Fibroblast of lung (primary cell): ENCODE results near the gene ATG7. TPM values are rescaled to one million over a fixed set of nuclear protein-coding genes. Genes with fewer than 3 reads are reported as not detected.

Experiments
- DNase-seq, 2 donors: peaks; one replicate each; pipeline versions ENCODE4 v3.0.0 to v3.0.0-alpha.2; 2010; ENCODE audit warnings: low read depth in 2 of 2
- H2AFZ ChIP-seq: 2 replicates; pipeline ENCODE4 v1.5.1; 2012; ENCODE audit warnings: low read length, control low read depth, inconsistent platforms
- H3K27ac ChIP-seq: 2 replicates; pipeline ENCODE4 v1.5.1; 2011; ENCODE audit warnings: low read length, control low read depth; ENCODE audit not compliant: insufficient read depth
- H3K27me3 ChIP-seq: 2 replicates; pipeline ENCODE4 v1.5.1; 2011; ENCODE audit warnings: mild to moderate bottlenecking, low read length; ENCODE audit not compliant: control insufficient read depth, insufficient read depth
- H3K36me3 ChIP-seq: 2 replicates; pipeline ENCODE4 v1.5.1; 2011; ENCODE audit warnings: low read length; ENCODE audit not compliant: control insufficient read depth, insufficient read depth
- H3K4me1 ChIP-seq: 2 replicates; pipeline ENCODE4 v1.5.1; 2011; ENCODE audit warnings: low read length; ENCODE audit not compliant: control insufficient read depth, insufficient read depth; ENCODE audit errors: extremely low read depth
- H3K4me2 ChIP-seq: 2 replicates; pipeline ENCODE4 v1.5.1; 2011; ENCODE audit warnings: low read length, control low read depth; ENCODE audit not compliant: insufficient read depth; ENCODE audit errors: extremely low read depth
- H3K4me3 ChIP-seq, 4 experiments: fragments of 200-600 bp in 1 of 4; sonication (generic) in 1 of 4; replicated peaks in 1 of 4; 2 replicates each; pipeline ENCODE4 v1.5.1; 2011 to 2016; ENCODE audit warnings: low read length in 4 of 4, low read depth in 3 of 4, mild to moderate bottlenecking in 3 of 4, control low read depth in 2 of 4, inconsistent platforms in 1 of 4, mixed read lengths in 1 of 4; ENCODE audit not compliant: insufficient read depth in 1 of 4; ENCODE audit errors: control extremely low read depth in 1 of 4
- H3K79me2 ChIP-seq: 2 replicates; pipeline ENCODE4 v1.5.1; 2012; ENCODE audit warnings: mild to moderate bottlenecking, low read length, inconsistent platforms; ENCODE audit not compliant: control insufficient read depth, insufficient read depth
- H3K9ac ChIP-seq: 2 replicates; pipeline ENCODE4 v1.5.1; 2011; ENCODE audit warnings: mild to moderate bottlenecking, low read length, control low read depth; ENCODE audit not compliant: insufficient read depth
- H3K9me3 ChIP-seq: 2 replicates; pipeline ENCODE4 v1.5.1; 2012; ENCODE audit warnings: low read depth, low read length; ENCODE audit not compliant: control insufficient read depth, insufficient read depth
- H4K20me1 ChIP-seq: 2 replicates; pipeline ENCODE4 v1.5.1; 2011; ENCODE audit warnings: low read length; ENCODE audit not compliant: control insufficient read depth, insufficient read depth; ENCODE audit errors: extremely low read depth
- CTCF ChIP-seq, 2 donors: IDR thresholded peaks in 1 of 2; conservative IDR thresholded peaks in 1 of 2; 1 replicate in 1 of 2; 2 replicates in 1 of 2; pipeline ENCODE4 v1.5.1; 2011 to 2012; ENCODE audit warnings: low read length in 2 of 2, control low read depth in 1 of 2, inconsistent platforms in 1 of 2, low read depth in 1 of 2, mild to moderate bottlenecking in 1 of 2
- EZH2 ChIP-seq: IDR thresholded peaks from 2 replicates; pipeline ENCODE4 v1.5.1; 2012; ENCODE audit warnings: low read length, control low read depth, mild to moderate bottlenecking; ENCODE audit errors: missing control alignments
- polyA plus RNA-seq, 2 donors: library from polyadenylated mRNA; depleted of rRNA in 1 of 2; stranded (reverse) in 1 of 2; unstranded in 1 of 2; fragments of >200 nt; gene quantifications; 2 replicates each; pipeline ENCODE4 v1.2.1, GENCODE V29; 2011 to 2012; ENCODE audit warnings: missing spikeins in 1 of 2
- total RNA-seq: library from RNA; depleted of rRNA; stranded (reverse); fragments of >200 nt; gene quantifications from 2 replicates; pipeline ENCODE4 v1.2.1, GENCODE V29; 2014

Gene ATG7
- total and polyA plus RNA-seq, 2 donors (not counting 1 experiment from before 2014, with no cell fraction given), result 50.8 to 56.5 TPM

GRCh38 chr3:11551036-11551435 lies 278.8 kb downstream of the ATG7 start:
- no peak overlapping the region for H3K9ac ChIP-seq
- H3K4me3 ChIP-seq, result no peak overlapping the region
- no peaks in the 10 kb centered on the region for H3K4me1 ChIP-seq
- TF ChIP-seq EZH2 (no peak), CTCF (conservative IDR thresholded peaks at IDR 0.05 in 1 of 2, IDR thresholded peaks at IDR 0.05 in 1 of 2; ENCODE audit: low read depth in 1 of 2, low read length in 2 of 2) (no peak)
- H4K20me1 ChIP-seq, result no peaks in the 10 kb centered on the region
- H3K27ac ChIP-seq, result no peak overlapping the region
- H2AFZ ChIP-seq, result no peak overlapping the region
- H3K36me3 ChIP-seq, result peaks cover 10% of the 10 kb centered on the region
- H3K79me2 ChIP-seq, result peaks cover 2% of the 10 kb centered on the region
- no peak overlapping the region for H3K4me2 ChIP-seq
- DNase-seq, result no peak
- H3K27me3 ChIP-seq, result no peaks in the 10 kb centered on the region
- H3K9me3 ChIP-seq, result no peaks in the 10 kb centered on the region

GRCh38 chr3:11552289-11553264 lies 280.4 kb downstream of the ATG7 start:
- Histone ChIP-seq H3K9me3 (no peaks in the 10 kb centered on the region), H4K20me1 (no peaks in the 10 kb centered on the region), H3K27me3 (no peaks in the 10 kb centered on the region), H3K4me3 (no peak overlapping the region), H2AFZ (no peak overlapping the region), H3K9ac (no peak overlapping the region), H3K27ac (no peak overlapping the region), H3K4me2 (no peak overlapping the region), H3K36me3 (peaks cover 11% of the 10 kb centered on the region), H3K79me2 (peaks cover 6% of the 10 kb centered on the region), H3K4me1 (peaks cover 7% of the 10 kb centered on the region)
- TF ChIP-seq CTCF (conservative IDR thresholded peaks at IDR 0.05 in 1 of 2, IDR thresholded peaks at IDR 0.05 in 1 of 2; ENCODE audit: low read depth in 1 of 2, low read length in 2 of 2) (no peak), EZH2 (no peak)
- DNase-seq, result no peak

- Histone ChIP-seq H3K4me2 (no peak overlapping the region), H3K27me3 (no peaks in the 10 kb centered on the region), H3K9ac (no peak overlapping the region), H4K20me1 (no peaks in the 10 kb centered on the region), H3K79me2 (peaks cover 6% of the 10 kb centered on the region), H3K36me3 (peaks cover 14% of the 10 kb centered on the region), H3K4me1 (peaks cover 13% of the 10 kb centered on the region), H3K4me3 (no peak overlapping the region), H2AFZ (no peak overlapping the region), H3K9me3 (no peaks in the 10 kb centered on the region), H3K27ac (no peak overlapping the region)
- TF ChIP-seq EZH2 (no peak), CTCF (conservative IDR thresholded peaks at IDR 0.05 in 1 of 2, IDR thresholded peaks at IDR 0.05 in 1 of 2; ENCODE audit: low read depth in 1 of 2, low read length in 2 of 2) (no peak)
- peak in 1 of 2 donors; percentile 68 for DNase-seq
Observed at GRCh38 chr3:11553436-11554235, 281.4 kb downstream of the ATG7 start.
